Neural progenitor cell (in vitro differentiated cells): ENCODE results near the gene RTN4R. TPM values are rescaled to one million over a fixed set of nuclear protein-coding genes. Genes with fewer than 3 reads are reported as not detected.

Experiments used
- DNase-seq: peaks from one replicate; pipeline ENCODE4 v3.0.0-alpha.2; 2016; ENCODE audit warnings: low spot score
- H2AFZ ChIP-seq: fragments of 200-600 bp; sonication (generic); replicated peaks from 2 replicates; pipeline ENCODE4 v1.6.1; 2016; ENCODE audit warnings: antibody characterized with exemption
- H3F3A ChIP-seq: fragments of 200-600 bp; sonication (generic); 2 replicates; pipeline ENCODE4 v1.6.1; 2016; ENCODE audit warnings: antibody characterized with exemption, low read depth
- H3K27ac ChIP-seq: fragments of 200-600 bp; sonication (generic); 2 replicates; pipeline ENCODE4 v1.5.1; 2016; ENCODE audit warnings: mild to moderate bottlenecking
- H3K27me3 ChIP-seq: fragments of 200-600 bp; sonication (generic); 2 replicates; pipeline ENCODE4 v1.6.1; 2016; ENCODE audit warnings: mild to moderate bottlenecking, moderate library complexity
- H3K36me3 ChIP-seq: fragments of 200-600 bp; sonication (generic); 2 replicates; pipeline ENCODE4 v1.5.1; 2016
- H3K4me1 ChIP-seq: fragments of 200-600 bp; sonication (generic); 2 replicates; pipeline ENCODE4 v1.6.1; 2016; ENCODE audit warnings: mixed run types
- H3K4me2 ChIP-seq: fragments of 200-600 bp; sonication (generic); 2 replicates; pipeline ENCODE4 v1.6.1; 2016
- H3K4me3 ChIP-seq: fragments of 200-600 bp; sonication (generic); 2 replicates; pipeline ENCODE4 v1.5.1; 2016
- H3K79me2 ChIP-seq: fragments of 200-600 bp; sonication (generic); 2 replicates; pipeline ENCODE4 v1.6.1; 2016; ENCODE audit warnings: low read depth
- H3K9ac ChIP-seq: fragments of 200-600 bp; sonication (generic); 2 replicates; pipeline ENCODE4 v1.6.1; 2016
- H3K9me3 ChIP-seq: fragments of 200-600 bp; sonication (generic); 2 replicates; pipeline ENCODE4 v1.5.1; 2016; ENCODE audit warnings: low read depth
- H4K20me1 ChIP-seq: fragments of 200-600 bp; sonication (generic); 2 replicates; pipeline ENCODE4 v1.6.1; 2016; ENCODE audit warnings: low read depth
- H3K27ac Mint-ChIP-seq: 3 replicates; pipeline ENCODE4 v1.8.0; 2021; ENCODE audit warnings: mixed read lengths
- H3K27me3 Mint-ChIP-seq: 2 replicates; pipeline ENCODE4 v1.8.0; 2022; ENCODE audit warnings: low read depth, mild to moderate bottlenecking, inconsistent platforms, moderate library complexity, mixed read lengths; ENCODE audit not compliant: insufficient read depth
- H3K36me3 Mint-ChIP-seq: 3 replicates; pipeline ENCODE4 v1.8.0; 2021; ENCODE audit warnings: mixed read lengths
- H3K4me1 Mint-ChIP-seq: 3 replicates; pipeline ENCODE4 v1.8.0; 2021; ENCODE audit warnings: mixed read lengths
- H3K4me3 Mint-ChIP-seq: 3 replicates; pipeline ENCODE4 v1.8.0; 2021; ENCODE audit warnings: mild to moderate bottlenecking, moderate library complexity, mixed read lengths
- H3K9me3 Mint-ChIP-seq: 3 replicates; pipeline ENCODE4 v1.8.0; 2020; ENCODE audit warnings: mixed read lengths
- EZH2 ChIP-seq: fragments of 200-600 bp; sonication (generic); IDR thresholded peaks from 2 replicates; pipeline ENCODE4 v1.6.1; 2017; ENCODE audit warnings: antibody characterized with exemption, mild to moderate bottlenecking, moderate library complexity
- EZH2phosphoT487 ChIP-seq: fragments of 200-600 bp; sonication (generic); IDR thresholded peaks from 2 replicates; pipeline ENCODE4 v1.6.1; 2017; ENCODE audit warnings: antibody characterized with exemption
- total RNA-seq: library from RNA; depleted of rRNA; stranded (reverse); fragments of >200 nt; gene quantifications from 2 replicates; pipeline ENCODE4 v1.2.3, GENCODE V29; 2015; ENCODE audit warnings: low replicate concordance
- TF ChIP-seq, protein P1 (sequence below): fragments of 200-600 bp; sonication (generic); IDR thresholded peaks from 2 replicates; pipeline ENCODE4 v1.5.1; 2017; ENCODE audit warnings: antibody characterized with exemption, mild to moderate bottlenecking

The RTN4R gene
- total RNA-seq, 1 donor from 2014 or later, result 6.3 TPM

DNA sequence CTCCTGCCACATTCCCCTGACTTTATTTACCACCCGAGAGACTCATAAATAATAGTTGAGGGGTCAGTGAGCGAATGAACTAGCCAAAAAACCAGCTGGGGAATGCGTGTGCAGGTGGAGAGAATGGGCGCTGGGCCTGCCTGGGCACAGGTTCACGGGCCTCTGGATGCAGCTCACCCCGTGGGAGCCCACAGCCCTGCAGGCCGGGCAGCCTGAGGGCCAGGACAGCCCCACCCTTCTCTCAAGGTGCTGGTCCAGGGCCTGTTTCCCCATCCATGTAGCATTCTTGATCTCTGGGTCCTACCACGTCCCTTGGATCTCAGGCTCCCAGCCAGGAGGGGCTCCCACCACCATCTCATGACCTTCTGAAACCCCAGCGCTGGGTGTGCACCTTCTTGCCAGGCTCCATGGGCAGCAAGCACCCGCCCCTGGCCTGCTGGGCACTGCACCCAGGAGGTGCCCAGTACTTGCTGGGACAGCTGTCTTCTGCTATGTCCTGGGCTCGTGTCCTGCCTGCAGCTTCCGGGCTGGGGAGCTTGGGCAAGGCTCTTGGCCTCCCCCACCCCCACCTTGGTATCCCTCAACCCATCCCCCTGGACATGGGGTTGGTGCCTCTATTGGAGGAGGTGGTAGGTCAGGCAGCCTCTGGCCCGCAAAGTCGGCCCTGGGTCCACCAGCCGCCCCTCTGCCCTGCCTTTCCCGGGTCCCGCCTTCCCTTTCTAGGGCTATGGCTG is 74.2 kb downstream of the RTN4R start:
- Histone ChIP-seq H3K79me2 (no peaks in the 10 kb centered on the region), H3K27me3 (no peaks in the 10 kb centered on the region), H4K20me1 (no peaks in the 10 kb centered on the region), H3F3A (no peaks in the 10 kb centered on the region), H3K4me3 (no peak overlapping the region), H3K9me3 (no peaks in the 10 kb centered on the region), H3K4me1 (peaks cover 4% of the 10 kb centered on the region), H3K9ac (no peak overlapping the region), H3K4me2 (no peak overlapping the region), H3K36me3 (no peaks in the 10 kb centered on the region), H2AFZ (no peak overlapping the region), H3K27ac (no peak overlapping the region)
- Mint-ChIP-seq H3K9me3 (no peaks in the 10 kb centered on the region), H3K36me3 (no peaks in the 10 kb centered on the region), H3K4me3 (no peak overlapping the region), H3K4me1 (peaks cover 7% of the 10 kb centered on the region), H3K27me3 (peaks cover 8% of the 10 kb centered on the region), H3K27ac (no peak overlapping the region)
- no peak for TF ChIP-seq EZH2
- TF ChIP-seq, protein P1, sequence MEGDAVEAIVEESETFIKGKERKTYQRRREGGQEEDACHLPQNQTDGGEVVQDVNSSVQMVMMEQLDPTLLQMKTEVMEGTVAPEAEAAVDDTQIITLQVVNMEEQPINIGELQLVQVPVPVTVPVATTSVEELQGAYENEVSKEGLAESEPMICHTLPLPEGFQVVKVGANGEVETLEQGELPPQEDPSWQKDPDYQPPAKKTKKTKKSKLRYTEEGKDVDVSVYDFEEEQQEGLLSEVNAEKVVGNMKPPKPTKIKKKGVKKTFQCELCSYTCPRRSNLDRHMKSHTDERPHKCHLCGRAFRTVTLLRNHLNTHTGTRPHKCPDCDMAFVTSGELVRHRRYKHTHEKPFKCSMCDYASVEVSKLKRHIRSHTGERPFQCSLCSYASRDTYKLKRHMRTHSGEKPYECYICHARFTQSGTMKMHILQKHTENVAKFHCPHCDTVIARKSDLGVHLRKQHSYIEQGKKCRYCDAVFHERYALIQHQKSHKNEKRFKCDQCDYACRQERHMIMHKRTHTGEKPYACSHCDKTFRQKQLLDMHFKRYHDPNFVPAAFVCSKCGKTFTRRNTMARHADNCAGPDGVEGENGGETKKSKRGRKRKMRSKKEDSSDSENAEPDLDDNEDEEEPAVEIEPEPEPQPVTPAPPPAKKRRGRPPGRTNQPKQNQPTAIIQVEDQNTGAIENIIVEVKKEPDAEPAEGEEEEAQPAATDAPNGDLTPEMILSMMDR, result no peak
- no peak for TF ChIP-seq EZH2phosphoT487
- DNase-seq, result no peak

DNA sequence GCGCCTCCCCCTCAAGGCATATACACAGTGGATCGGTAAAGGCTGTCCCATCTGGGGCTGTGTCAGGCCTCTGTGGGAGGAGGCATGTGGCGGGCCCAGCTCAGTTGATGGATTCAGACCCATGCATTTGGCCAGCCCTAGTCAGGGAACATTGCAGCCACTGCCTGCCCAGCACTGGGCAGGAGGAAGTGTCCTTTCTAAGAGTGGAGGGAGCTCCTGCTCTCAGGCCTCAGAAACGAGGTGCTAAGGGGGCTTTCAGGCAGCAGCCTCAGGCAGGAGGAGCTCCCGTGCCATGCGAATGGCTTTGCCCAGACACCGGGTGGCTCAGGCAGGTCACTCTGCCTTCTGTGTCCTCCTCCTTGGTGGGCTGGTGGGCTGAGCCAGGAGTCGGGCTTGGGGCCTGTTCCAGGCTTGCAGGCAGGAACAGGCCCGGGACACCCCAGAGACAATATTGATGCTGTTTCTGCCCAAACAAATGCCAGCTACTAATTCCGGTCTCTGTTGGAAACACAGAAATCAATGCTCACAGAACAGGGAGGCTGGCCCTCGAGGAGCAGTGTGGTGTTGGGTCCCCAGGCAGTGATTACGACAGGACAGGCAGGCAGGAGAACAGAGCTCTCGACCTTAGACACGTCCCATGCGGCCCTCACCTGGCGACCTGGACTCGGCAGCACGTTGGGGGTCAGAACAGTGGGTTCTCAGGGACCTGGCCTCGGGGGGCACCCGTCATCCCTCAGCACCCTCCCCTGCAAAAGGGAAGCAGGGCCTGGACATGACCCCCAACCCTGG is 75.0 kb downstream of the RTN4R start:
- no peak for DNase-seq
- Histone ChIP-seq H3K4me3 (no peak overlapping the region), H3K79me2 (no peaks in the 10 kb centered on the region), H4K20me1 (no peaks in the 10 kb centered on the region), H2AFZ (no peak overlapping the region), H3K27me3 (no peaks in the 10 kb centered on the region), H3K9me3 (no peaks in the 10 kb centered on the region), H3K36me3 (no peaks in the 10 kb centered on the region), H3F3A (no peaks in the 10 kb centered on the region), H3K4me1 (peaks cover 4% of the 10 kb centered on the region), H3K4me2 (no peak overlapping the region), H3K27ac (no peak overlapping the region), H3K9ac (no peak overlapping the region)
- Mint-ChIP-seq H3K27me3 (peaks cover 8% of the 10 kb centered on the region), H3K27ac (peak overlapping the region; percentile 29), H3K4me3 (no peak overlapping the region), H3K36me3 (no peaks in the 10 kb centered on the region), H3K9me3 (no peaks in the 10 kb centered on the region), H3K4me1 (peaks cover 7% of the 10 kb centered on the region)
- no peak for TF ChIP-seq EZH2
- TF ChIP-seq, protein P1, result no peak

DNA sequence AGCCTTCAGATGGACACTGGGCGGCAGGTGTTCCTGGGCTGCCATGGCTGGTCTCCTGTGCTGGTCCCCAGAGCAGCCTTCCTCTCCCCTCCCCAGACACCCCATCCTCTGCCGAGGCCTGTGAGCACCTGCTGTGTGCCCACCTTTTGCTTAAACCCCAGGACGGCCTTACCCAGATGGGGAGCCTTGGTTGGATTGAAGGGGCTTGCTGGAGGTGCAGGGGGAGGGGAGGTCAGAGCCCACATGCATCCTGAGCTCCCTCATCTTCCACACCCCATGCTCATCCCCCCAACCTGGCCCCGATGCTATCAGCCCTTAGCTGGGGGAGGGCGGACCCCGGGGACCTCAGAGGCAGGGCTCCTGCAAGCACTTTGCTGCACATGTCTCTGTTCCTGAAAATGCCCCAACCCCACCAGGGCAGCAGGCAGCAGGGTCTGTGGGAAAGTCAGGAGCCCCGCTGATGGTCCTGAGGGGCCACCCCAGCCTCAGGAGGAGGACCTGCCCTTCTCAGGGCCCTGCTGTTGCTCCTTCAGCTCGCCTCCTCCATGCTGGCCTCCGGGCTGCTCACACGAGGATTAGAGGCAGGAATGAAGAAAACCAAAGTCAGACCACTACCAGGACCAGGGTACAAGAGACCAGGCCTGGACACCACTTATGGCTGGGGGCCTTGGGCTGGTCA is 75.7 kb downstream of the RTN4R start:
- Mint-ChIP-seq H3K27ac (peak overlapping the region; percentile 29), H3K9me3 (no peaks in the 10 kb centered on the region), H3K36me3 (no peaks in the 10 kb centered on the region), H3K27me3 (peaks cover 5% of the 10 kb centered on the region), H3K4me3 (no peak overlapping the region), H3K4me1 (peaks cover 7% of the 10 kb centered on the region)
- H3K4me1 ChIP-seq, result peaks cover 4% of the 10 kb centered on the region
- no peak for DNase-seq
- H3K9ac ChIP-seq, result no peak overlapping the region
- H4K20me1 ChIP-seq, result no peaks in the 10 kb centered on the region
- TF ChIP-seq, protein P1, result no peak
- TF ChIP-seq EZH2phosphoT487 (no peak), EZH2 (no peak)
- H3K4me3 ChIP-seq, result no peak overlapping the region
- no peak overlapping the region for H3K4me2 ChIP-seq
- H2AFZ ChIP-seq, result no peak overlapping the region
- H3K27me3 ChIP-seq, result no peaks in the 10 kb centered on the region
- H3K36me3 ChIP-seq, result no peaks in the 10 kb centered on the region
- no peaks in the 10 kb centered on the region for H3K79me2 ChIP-seq
- H3K9me3 ChIP-seq, result no peaks in the 10 kb centered on the region
- no peaks in the 10 kb centered on the region for H3F3A ChIP-seq
- H3K27ac ChIP-seq, result no peak overlapping the region
